WERI-Rb-1 (cell line): Measurements from ENCODE around the gene TXLNA.

ENCODE experiments used
- DNase-seq: peaks from one replicate; pipeline ENCODE4 v3.0.0-alpha.2; 2020
- H3K27ac ChIP-seq: fragments of 250-450 bp; sonication (Bioruptor Pico); 2 replicates; pipeline ENCODE4 v1.5.1; 2020; ENCODE audit warnings: mild to moderate bottlenecking, moderate library complexity
- H3K27me3 ChIP-seq: fragments of 250-450 bp; sonication (Bioruptor Pico); 2 replicates; pipeline ENCODE4 v1.5.1; 2021; ENCODE audit warnings: mild to moderate bottlenecking, low read depth, moderate library complexity; ENCODE audit not compliant: insufficient read depth, severe bottlenecking
- H3K36me3 ChIP-seq: fragments of 250-450 bp; sonication (Bioruptor Pico); 2 replicates; pipeline ENCODE4 v1.5.1; 2020; ENCODE audit warnings: mild to moderate bottlenecking, moderate library complexity
- H3K4me3 ChIP-seq: 2 replicates; pipeline ENCODE4 v1.5.1; 2011; ENCODE audit warnings: low read depth, mild to moderate bottlenecking, control low read depth, low read length
- H3K9me3 ChIP-seq: fragments of 250-450 bp; sonication (Bioruptor Pico); 2 replicates; pipeline ENCODE4 v1.5.1; 2021; ENCODE audit warnings: mild to moderate bottlenecking, moderate library complexity; ENCODE audit not compliant: severe bottlenecking
- TF ChIP-seq, protein P1 (sequence below): IDR thresholded peaks from 2 replicates; pipeline ENCODE4 v1.5.1; 2011; ENCODE audit warnings: low read depth, mild to moderate bottlenecking, control low read depth, inconsistent platforms, low read length

The TXLNA gene

DNA sequence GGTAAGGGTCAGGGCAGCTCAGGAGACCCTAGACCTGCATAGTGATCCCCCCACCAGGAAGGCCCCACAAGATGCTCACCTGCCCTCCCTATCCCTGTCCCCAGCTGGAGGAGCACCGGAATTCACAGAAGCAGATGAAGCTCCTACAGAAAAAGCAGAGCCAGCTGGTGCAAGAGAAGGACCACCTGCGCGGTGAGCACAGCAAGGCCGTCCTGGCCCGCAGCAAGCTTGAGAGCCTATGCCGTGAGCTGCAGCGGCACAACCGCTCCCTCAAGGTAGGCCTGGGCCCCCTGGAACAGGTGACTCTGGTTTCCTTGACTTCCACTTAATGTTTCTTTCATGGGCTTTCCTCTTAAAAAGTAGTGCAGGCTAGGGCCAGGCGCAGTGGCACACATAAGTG, 8.4 kb downstream of the TXLNA start:
- Histone ChIP-seq H3K27ac (no peak overlapping the region), H3K36me3 (peaks cover 98% of the 10 kb centered on the region)

DNA sequence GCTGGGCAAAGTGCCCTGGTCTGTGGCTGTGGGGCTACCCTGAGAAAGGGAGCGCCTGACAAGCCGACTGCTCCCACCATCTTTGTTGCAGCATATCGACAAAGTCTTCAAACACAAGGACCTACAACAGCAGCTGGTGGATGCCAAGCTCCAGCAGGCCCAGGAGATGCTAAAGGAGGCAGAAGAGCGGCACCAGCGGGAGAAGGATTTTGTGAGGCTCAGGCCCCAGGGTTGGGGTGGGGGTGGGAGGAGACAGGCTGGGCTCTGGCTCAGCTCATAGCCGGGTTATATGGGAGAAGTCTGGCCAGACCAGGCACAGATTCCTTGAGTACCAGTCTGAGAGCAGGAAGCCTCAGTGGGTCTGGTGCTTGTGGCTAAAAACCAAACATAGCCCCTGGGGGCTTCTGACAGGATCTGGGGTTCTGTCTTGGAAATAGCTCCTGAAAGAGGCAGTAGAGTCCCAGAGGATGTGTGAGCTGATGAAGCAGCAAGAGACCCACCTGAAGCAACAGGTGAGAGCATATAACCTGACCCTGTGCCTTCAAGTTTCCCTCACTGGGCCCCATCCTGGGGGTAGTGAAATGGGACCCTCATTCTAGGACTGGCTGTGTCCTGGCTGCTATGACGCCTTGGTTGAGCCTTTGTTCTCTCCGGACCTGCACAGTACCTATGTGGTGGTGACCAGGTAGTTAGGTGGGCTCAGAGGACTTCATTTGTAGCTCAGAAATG, 12.9 kb downstream of the TXLNA start:
- H3K9me3 ChIP-seq = no peaks in the 10 kb centered on the region
- H3K4me3 ChIP-seq = no peak overlapping the region
- DNase-seq = no peak
- H3K36me3 ChIP-seq = peaks cover 98% of the 10 kb centered on the region
- no peak overlapping the region for H3K27ac ChIP-seq
- no peaks in the 10 kb centered on the region for H3K27me3 ChIP-seq
- TF ChIP-seq, protein P1, sequence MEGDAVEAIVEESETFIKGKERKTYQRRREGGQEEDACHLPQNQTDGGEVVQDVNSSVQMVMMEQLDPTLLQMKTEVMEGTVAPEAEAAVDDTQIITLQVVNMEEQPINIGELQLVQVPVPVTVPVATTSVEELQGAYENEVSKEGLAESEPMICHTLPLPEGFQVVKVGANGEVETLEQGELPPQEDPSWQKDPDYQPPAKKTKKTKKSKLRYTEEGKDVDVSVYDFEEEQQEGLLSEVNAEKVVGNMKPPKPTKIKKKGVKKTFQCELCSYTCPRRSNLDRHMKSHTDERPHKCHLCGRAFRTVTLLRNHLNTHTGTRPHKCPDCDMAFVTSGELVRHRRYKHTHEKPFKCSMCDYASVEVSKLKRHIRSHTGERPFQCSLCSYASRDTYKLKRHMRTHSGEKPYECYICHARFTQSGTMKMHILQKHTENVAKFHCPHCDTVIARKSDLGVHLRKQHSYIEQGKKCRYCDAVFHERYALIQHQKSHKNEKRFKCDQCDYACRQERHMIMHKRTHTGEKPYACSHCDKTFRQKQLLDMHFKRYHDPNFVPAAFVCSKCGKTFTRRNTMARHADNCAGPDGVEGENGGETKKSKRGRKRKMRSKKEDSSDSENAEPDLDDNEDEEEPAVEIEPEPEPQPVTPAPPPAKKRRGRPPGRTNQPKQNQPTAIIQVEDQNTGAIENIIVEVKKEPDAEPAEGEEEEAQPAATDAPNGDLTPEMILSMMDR = no peak

More for the DNA sequence above, 8.4 kb downstream of the TXLNA start:
- TF ChIP-seq, protein P1 = no peak
- DNase-seq = no peak
- H3K27me3 ChIP-seq = no peaks in the 10 kb centered on the region
- no peaks in the 10 kb centered on the region for H3K9me3 ChIP-seq
- no peak overlapping the region for H3K4me3 ChIP-seq

DNA sequence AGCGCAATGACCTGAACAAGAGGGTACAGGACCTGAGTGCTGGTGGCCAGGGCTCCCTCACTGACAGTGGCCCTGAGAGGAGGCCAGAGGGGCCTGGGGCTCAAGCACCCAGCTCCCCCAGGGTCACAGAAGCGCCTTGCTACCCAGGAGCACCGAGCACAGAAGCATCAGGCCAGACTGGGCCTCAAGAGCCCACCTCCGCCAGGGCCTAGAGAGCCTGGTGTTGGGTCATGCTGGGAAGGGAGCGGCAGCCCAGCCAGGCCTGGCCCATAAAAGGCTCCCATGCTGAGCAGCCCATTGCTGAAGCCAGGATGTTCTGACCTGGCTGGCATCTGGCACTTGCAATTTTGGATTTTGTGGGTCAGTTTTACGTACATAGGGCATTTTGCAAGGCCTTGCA, 15.5 kb downstream of the TXLNA start:
- Histone ChIP-seq H3K27ac (no peak overlapping the region), H3K9me3 (no peaks in the 10 kb centered on the region), H3K36me3 (peaks cover 80% of the 10 kb centered on the region), H3K27me3 (no peaks in the 10 kb centered on the region), H3K4me3 (no peak overlapping the region)
- TF ChIP-seq, protein P1 = no peak
- no peak for DNase-seq

DNA sequence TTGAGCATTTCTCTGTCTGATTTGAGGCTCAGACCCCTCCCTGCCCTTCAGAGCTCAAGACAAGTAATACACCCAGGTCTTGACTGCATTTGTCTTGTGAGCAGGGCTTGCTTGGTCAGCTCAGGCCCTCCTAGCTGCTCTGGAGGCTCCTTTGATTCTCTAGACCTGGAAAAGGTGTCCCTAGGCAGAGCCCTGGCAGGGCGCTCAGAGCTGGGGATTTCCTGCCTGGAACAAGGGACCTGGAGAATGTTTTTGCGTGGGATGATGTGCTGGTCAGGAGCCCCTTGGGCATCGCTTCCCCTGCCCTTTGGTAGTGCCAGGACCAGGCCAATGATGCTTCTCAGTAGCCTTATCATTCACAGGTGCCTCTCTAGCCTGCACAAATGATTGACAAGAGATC, 16.1 kb downstream of the TXLNA start:
- Histone ChIP-seq H3K4me3 (no peak overlapping the region), H3K27me3 (no peaks in the 10 kb centered on the region), H3K36me3 (peaks cover 74% of the 10 kb centered on the region), H3K27ac (no peak overlapping the region), H3K9me3 (no peaks in the 10 kb centered on the region)
- TF ChIP-seq, protein P1 = no peak
- DNase-seq = no peak

DNA sequence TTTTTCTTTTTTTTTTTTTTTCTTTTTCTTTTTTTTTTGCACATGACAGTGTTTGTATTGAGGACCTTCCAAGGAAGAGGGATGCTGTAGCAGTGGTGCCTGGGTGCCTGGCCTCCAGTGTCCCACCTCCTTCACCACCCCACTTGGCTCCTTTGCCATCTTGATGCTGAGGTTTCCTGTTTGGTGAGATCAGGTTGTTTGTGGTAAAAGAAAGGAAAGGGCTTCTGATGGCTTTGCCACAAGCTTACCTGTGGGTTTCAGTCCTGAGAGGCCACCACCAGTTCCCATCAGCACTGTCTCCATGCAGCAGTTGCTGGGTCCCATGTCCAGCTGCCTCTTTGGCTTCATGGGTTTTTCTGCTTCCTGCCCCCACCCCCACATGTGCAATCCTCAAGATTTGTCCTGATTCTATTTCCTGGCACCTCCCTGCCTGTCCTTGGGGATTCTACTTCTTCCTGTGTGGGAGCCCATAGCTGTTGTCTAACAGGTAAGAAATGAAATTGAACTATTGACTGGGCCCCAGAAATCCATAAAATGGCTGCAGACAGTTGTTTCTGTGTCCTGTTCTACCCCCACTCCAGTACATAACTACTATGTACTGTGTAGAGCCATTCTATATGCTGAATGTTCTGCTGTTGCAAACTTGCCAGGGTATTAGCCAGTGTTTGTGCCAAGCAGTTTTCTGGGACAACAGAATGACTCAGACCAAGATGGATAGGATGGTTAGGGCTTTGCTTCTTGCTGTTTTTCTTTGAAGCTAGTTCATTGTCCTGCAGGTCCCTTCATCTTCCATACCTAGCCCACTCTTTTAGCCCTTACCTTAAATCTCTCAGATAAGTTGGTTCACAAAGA, 16.7 kb downstream of the TXLNA start:
- no peak overlapping the region for H3K4me3 ChIP-seq
- no peaks in the 10 kb centered on the region for H3K27me3 ChIP-seq
- TF ChIP-seq, protein P1 = no peak
- H3K36me3 ChIP-seq = peaks cover 67% of the 10 kb centered on the region
- DNase-seq = no peak
- H3K27ac ChIP-seq = no peak overlapping the region
- H3K9me3 ChIP-seq = no peaks in the 10 kb centered on the region
